Measurements from ENCODE around the gene MSH3. TPM values are rescaled to one million over a fixed set of nuclear protein-coding genes. Genes with fewer than 3 reads are reported as not detected.

MSH3 gene
- total RNA-seq, 4 donors from 2014 or later = 10.0 to 16.8 (median 13.1) TPM

GRCh38 chr5:80798166-80798565, 143.7 kb downstream of the MSH3 start:
- TF ChIP-seq CTCF (IDR thresholded peaks at IDR 0.05) = no peak
- ATAC-seq (ENCODE audit: low FRiP score) (no peak), DNase-seq (ENCODE audit: low spot score) (no peak)

DNA sequence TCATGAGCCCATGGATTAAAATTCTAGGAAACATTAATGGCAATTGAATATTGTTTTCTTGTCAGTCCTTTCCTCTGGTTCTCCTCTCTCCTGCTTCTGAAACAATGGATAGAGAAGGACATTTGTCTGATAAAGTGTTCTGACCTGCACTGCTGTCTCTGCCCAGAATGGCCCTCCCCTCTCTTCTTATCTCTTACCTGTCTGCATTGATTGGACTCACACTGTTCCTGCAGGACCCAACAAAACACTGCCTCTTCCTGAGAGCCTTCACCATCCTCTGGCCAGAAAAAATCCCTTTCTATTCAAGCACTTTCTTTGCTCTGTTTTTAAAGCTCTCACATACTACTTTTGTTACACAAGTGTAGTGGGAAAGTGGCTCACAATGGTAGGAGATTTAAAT, 144.2 kb downstream of the MSH3 start:
- no peak for TF ChIP-seq CTCF (IDR thresholded peaks at IDR 0.05)
- no peak for DNase-seq (ENCODE audit: low spot score)
- ATAC-seq (ENCODE audit: low FRiP score) = no peak

GRCh38 chr5:80799041-80799440, 144.6 kb downstream of the MSH3 start:
- ATAC-seq (ENCODE audit: low FRiP score) (no peak), DNase-seq (ENCODE audit: low spot score) (no peak)
- TF ChIP-seq CTCF (IDR thresholded peaks at IDR 0.05) = no peak

DNA sequence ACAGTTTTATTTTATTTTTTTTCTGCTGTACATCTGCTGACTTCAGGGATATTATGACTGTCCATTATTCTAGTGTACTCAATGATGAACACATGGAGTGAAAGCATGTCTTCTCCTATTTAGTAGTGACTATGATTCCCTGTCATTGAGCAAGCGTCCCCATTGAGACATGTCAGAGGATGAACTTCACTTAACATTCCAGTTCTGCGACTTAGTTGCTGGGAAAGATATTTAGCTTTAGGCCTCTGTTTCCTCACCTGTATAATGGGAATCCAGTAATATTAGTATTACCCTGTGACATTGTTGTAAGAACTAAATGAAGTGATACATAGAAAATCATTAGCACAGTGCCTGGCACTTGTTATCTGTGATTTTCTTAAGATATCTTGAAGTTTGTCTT, 145.1 kb downstream of the MSH3 start:
- TF ChIP-seq CTCF (IDR thresholded peaks at IDR 0.05) = no peak
- no peak for ATAC-seq (ENCODE audit: low FRiP score)
- no peak for DNase-seq (ENCODE audit: low spot score)

DNA sequence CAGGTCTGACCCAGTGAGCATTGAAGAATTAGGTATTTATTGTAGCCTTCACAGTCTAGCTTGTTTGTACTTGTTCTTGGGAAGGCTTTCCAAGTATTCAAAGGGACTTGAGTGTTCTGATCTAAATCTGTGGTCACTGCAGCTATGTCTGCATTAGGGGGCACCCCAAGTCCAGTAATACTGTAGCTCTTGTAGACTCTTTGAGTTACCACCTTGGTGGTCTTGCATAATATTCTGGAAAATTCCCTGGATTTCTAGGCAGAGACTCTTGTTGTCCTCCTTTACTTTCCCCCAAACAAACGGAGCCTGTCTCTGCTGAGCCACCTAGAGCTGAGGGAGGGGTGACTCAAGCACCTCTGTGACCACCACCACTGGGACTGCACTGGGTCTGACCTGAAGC, 149.9 kb downstream of the MSH3 start:
- DNase-seq (ENCODE audit: low spot score) = no peak
- ATAC-seq (ENCODE audit: low FRiP score) = no peak
- no peak for TF ChIP-seq CTCF (IDR thresholded peaks at IDR 0.05)

DNA sequence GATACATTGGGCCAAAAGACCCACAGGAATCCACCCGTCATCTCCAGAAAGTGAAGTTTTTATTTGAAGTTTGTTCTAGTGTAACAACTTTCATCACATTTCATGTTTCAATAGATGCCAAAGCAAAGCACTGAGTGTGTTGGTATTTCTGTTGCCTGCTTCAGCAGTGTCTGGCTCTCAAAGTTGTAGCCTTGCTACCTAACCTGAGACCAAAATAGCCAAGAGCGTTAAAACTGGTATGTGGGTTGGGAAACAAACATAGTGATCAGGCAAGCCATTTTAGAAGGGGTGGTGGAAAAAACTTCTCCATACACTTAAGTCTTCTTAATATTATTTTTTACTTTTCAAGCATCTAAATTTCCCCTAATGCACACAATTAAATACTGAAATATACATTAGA, 150.6 kb downstream of the MSH3 start:
- no peak for TF ChIP-seq CTCF (IDR thresholded peaks at IDR 0.05)
- no peak for DNase-seq (ENCODE audit: low spot score)
- ATAC-seq (ENCODE audit: low FRiP score) = no peak

- no peak for DNase-seq (ENCODE audit: low spot score)
- no peak for TF ChIP-seq CTCF (IDR thresholded peaks at IDR 0.05)
- ATAC-seq (ENCODE audit: low FRiP score) = no peak
These were observed 152.5 kb downstream of the MSH3 start for GRCh38 chr5:80806929-80807328.

Measured in omental fat pad (tissue), 4 donors.